HG03025 (cell line): ENCODE data around the gene REC8.

Source experiments
- ATAC-seq: cut with Tn5 transposase; IDR thresholded peaks from one replicate; pipeline ENCODE4 v1.9.1; 2021; ENCODE audit warnings: mild to moderate bottlenecking, moderate library complexity; ENCODE audit not compliant: unreplicated experiment, low FRiP score

The REC8 gene

GRCh38 chr14:24138396-24139271 lies 33.2 kb upstream of the REC8 start:
- no peak for ATAC-seq

DNA sequence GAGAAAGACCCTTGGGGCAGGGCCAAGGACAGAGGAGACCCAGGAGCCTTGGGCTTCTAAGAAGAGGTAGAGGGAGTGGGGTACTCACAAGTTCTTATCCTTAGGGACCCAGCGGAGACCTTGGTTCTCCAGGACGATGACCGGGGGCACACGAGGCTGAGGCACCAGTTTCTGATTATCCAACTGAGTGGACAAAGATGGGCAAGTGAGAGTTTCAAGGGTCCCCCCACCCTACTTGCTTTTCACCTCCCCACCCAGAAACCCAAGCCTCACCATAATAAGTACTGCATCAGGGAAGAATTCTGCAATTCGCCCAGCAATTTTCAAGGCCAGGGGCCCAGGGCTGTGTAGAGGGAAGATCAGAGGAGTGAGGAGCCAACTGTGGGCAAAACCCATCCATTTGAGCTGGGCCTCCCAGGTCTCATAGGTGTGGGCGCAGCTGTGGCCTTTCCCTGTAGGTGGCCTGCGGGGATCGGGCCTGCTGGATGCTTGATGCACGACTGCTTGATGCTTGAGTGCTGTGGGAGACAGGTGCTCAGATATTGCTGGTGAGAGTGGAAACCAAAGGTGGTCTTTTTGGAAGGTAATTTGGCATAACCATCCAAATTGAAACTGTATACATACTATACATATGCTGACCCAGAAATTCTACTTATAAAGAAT lies 32.5 kb upstream of the REC8 start:
- no peak for ATAC-seq

DNA sequence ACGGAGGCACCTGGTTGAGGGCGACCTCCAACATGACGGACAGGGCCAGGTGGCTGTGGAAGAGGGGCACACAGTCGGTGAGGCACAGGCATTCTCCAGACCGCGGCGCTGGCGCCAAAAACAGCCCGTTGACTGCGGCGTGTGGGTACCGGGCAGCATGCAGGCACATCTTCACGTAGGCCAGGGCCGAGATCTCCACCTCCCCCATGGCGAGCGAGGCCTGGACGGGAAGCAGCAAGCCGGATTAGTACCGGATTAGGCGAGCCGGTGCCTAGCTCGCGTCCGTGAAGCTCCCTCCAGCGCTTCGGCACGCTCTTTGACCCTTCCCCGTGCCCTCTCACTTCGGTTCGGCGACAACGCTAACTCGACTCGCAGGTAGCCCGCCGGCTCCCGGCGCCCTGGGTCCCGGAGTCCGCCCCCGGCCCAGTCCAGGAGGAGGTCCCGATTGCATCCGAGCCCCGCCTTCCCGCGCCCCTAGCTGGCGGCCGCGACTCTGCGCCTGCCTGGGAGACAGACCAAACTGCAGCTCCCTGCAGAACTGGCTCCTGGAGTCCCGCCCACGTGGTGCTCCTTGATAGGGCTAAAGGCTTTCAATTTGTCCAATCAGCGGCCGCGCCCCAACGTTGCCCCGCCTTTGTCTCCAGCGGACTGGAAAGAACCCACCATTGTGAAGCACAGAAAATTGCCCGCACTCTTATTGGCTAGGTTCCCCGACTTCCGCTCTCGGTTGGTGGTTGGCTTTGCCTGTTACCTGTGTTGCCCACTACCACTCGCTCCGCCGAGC lies 30.6 kb upstream of the REC8 start, which contains the start of gene EMC9:
Gene EMC9 (minus strand): TSS at position 495 of the 784 bp plus-strand sequence. CDS start 287 bp downstream, at position 208.
- peak; percentile 80 for ATAC-seq

GRCh38 chr14:24143511-24143910 lies 28.4 kb upstream of the REC8 start:
- ATAC-seq, result no peak

DNA sequence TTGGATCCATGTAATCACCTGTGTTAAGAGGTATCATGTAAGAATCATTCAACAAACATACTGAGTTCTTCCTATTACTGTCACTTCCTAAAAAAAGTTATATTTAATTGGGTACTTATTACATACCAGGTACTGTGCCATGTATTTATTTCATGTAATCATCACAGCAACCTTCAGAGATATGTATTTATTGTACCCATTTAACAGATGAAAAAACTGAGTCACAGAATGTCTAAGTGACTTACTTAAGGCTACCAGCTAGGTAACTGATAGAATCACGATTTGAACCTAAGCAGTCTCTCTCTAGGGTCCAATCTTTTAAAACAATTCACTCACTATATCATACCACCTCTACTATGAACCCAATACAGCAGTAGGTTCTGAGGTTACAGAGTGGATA lies 27.4 kb upstream of the REC8 start:
- ATAC-seq, result no peak

DNA sequence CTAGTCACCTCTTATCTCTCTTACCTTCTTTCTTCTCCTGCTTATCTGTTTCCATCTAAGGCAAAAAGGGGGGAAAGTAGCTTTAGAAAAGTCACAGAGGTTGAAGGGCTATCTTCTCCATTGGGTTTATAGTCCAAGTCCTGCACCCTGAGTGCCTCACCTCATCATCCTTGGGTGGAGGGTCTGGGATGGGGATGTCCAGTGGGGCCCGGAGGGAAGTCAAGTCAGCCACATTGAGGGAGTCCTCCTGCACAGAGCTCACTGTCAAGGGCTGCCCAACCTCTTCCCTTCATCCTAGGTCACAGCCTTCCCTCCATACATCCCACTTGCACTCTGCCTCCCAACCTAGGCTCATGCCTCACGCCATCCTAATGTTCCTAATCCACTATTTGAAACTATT lies 26.7 kb upstream of the REC8 start:
- no peak for ATAC-seq

DNA sequence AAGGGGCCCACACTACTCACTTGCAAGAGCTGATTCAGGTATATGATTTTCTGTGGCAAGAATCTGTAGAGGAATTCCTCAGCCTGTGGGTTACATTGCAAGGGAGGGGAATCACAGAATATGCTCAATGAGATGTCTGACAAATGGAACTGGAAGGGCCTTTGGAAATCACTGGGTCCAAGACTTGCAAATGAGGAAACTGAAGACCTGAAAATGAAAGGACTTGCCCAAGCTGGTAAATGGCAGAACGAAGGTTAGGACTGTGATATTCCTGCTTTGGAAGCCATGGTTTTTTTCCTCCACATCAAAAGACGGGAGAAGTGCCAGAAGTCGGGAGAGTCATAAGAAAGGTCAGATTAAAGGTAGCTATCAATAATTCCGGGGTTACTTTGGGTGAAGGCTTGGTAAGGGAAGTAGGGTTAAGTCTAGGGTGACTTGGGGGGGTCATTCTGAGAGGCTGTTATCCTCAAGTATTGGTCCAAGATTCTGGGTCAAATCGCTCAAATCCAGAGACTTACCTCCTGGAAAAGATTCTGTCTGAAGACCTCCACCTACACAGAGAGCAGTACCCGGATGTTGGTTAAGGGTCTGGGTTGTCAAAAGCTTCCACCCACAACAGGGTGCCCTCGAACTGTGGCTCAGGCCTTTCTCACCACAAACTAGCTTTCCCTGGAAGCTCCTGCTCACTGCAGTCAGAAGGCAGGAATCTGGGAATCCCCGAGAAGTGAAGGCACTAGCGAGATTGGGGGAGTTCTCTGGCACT lies 26.0 kb upstream of the REC8 start:
- no peak for ATAC-seq

DNA sequence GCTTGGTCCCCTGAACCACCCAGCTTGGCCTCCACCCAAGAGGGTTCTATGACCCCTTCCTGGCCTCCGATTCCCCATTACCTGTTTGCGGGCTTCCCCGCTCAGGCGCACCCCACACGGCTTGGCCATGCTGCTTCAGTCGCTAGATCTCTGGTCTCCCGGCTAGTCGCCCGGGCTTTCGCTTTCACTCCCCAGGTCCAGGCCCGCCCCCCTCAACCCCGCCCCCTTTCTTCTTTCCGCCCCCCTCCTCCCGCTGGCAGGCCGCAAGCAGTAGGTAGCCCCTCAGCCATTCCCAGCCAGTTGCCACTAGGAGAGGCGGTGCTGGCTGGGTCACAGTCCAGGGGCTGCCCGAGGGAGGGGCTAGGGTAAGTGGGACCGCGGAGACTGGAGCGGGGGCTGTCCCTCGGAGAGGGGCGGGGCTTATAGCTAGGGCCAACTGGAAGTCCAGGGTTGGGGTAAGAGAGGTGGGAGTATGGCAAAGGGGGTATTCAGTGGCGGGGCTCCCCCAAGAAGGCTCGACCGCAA lies 25.4 kb upstream of the REC8 start, which contains the start of gene PSME2:
Gene PSME2 (minus strand): TSS at position 158 of the 525 bp plus-strand sequence. CDS start 29 bp downstream, at position 129.
- peak; percentile 61 for ATAC-seq

GRCh38 chr14:24146978-24147760 lies 24.7 kb upstream of the REC8 start, which contains the start of gene RNF31:
RNF31 (plus strand) TSS chr14:24147498; CDS start chr14:24147699, 201 bp downstream.
- ATAC-seq, result peak; percentile 79

DNA sequence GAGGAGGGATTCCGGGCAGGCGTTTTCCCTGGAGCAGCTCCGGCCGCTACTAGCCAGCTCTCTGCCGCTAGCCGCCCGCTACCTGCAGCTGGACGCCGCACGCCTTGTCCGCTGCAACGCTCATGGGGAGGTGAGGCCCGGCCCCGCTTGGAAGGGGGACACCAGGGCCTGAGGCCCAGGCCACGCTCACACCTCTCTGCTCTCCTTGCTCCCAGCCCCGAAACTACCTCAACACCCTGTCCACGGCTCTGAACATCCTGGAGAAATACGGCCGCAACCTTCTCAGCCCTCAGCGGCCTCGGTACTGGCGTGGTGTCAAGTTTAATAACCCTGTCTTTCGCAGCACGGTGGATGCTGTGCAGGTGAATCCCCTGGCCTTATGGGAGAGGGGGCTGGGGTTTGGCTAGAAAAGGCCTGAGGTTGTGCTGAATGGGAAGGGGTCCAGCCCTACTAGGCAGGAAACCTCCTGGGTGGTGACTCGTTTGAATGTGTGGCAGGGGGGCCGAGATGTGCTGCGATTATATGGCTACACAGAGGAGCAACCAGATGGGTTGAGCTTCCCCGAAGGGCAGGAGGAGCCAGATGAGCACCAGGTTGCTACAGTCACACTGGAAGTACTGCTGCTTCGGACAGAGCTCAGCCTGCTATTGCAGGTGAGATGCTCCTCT lies 24.0 kb upstream of the REC8 start:
- ATAC-seq, result no peak

GRCh38 chr14:24149302-24149969 lies 22.4 kb upstream of the REC8 start:
- ATAC-seq, result no peak

GRCh38 chr14:24150061-24150460 lies 21.8 kb upstream of the REC8 start:
- no peak for ATAC-seq

DNA sequence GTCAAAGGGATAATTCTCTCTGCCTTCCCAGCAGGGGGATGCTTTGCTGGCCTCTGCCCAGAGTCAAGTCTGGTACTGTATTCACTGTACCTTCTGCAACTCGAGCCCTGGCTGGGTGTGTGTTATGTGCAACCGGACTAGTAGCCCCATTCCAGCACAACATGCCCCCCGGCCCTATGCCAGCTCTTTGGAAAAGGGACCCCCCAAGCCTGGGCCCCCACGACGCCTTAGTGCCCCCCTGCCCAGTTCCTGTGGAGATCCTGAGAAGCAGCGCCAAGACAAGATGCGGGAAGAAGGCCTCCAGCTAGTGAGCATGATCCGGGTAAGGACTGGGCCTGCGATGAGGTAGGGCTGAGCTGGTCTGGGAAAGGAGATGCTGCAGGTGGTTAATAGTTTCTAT lies 21.3 kb upstream of the REC8 start:
- no peak for ATAC-seq

- ATAC-seq, result no peak
These were observed 20.9 kb upstream of the REC8 start for GRCh38 chr14:24150993-24151392.

DNA sequence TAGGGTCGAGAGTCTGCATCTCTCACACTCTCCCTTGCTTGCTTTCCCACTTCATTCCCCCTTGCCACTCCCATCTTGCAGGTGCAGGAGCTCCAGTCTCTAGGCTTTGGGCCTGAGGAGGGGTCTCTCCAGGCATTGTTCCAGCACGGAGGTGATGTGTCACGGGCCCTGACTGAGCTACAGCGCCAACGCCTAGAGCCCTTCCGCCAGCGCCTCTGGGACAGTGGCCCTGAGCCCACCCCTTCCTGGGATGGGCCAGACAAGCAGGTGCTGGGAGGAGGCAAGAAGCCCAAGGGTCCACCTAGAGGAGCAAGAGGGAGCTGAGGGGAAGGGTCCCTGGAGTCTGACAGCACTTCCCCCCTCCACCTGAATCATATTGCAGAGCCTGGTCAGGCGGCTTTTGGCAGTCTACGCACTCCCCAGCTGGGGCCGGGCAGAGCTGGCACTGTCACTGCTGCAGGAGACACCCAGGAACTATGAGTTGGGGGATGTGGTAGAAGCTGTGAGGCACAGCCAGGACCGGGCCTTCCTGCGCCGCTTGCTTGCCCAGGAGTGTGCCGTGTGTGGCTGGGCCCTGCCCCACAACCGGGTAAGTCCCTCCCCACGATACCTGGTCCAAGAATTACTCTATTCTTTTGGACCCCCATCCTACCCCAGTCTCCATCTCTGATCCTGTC lies 20.3 kb upstream of the REC8 start:
- no peak for ATAC-seq

- ATAC-seq, result no peak
These were observed 16.8 kb upstream of the REC8 start for GRCh38 chr14:24155100-24155499.

- ATAC-seq, result no peak
These were observed 15.0 kb upstream of the REC8 start for GRCh38 chr14:24156840-24157239.
